Psoas muscle (tissue), 8 donors: ENCODE results near the gene SUSD3. TPM values are rescaled to one million over a fixed set of nuclear protein-coding genes. Genes with fewer than 3 reads are reported as not detected.

Experiments
- ATAC-seq, 4 donors: fragments of 200-7000 bp; cut with Tn5 transposase; one replicate each; pipeline ENCODE4 v1.9.1; 2020; ENCODE audit warnings: moderate library complexity in 3 of 4, mild to moderate bottlenecking in 2 of 4
- DNase-seq, 2 donors: peaks; one replicate each; pipeline ENCODE4 v3.0.0-alpha.2; 2020
- H3K27ac ChIP-seq: fragments of 200-600 bp; one replicate; pipeline ENCODE4 v1.8.0; 2022
- H3K27me3 ChIP-seq, 3 donors: fragments of 200-600 bp in 1 of 3; one replicate each; pipeline versions ENCODE4 v1.6.1 to v1.8.0; 2013 to 2022; ENCODE audit warnings: low read length in 2 of 3, mild to moderate bottlenecking in 2 of 3, moderate library complexity in 1 of 3; ENCODE audit not compliant: insufficient read depth in 3 of 3
- H3K36me3 ChIP-seq, 2 donors: fragments of 200-600 bp in 1 of 2; one replicate each; pipeline versions ENCODE4 v1.6.1 to v1.8.0; 2013 to 2022; ENCODE audit warnings: low read depth in 1 of 2, mild to moderate bottlenecking in 1 of 2, moderate library complexity in 1 of 2; ENCODE audit not compliant: insufficient read depth in 1 of 2
- H3K4me1 ChIP-seq: fragments of 200-600 bp; one replicate; pipeline ENCODE4 v1.8.0; 2022
- H3K4me3 ChIP-seq: fragments of 200-600 bp; one replicate; pipeline ENCODE4 v1.8.0; 2022; ENCODE audit warnings: mild to moderate bottlenecking
- H3K9me3 ChIP-seq: fragments of 200-600 bp; one replicate; pipeline ENCODE4 v1.8.0; 2022
- WGBS, 3 donors: extraction: QIAGEN DNeasy Blood & Tissue Kit; methylation state at CpG; one replicate each; pipeline versions ENCODE4 v1.1.6 to v1.1.7; 2013; 5-methylcytosine and 5-hydroxymethylcytosine counted together
- intact Hi-C, 2 donors: fragments of 100-400 bp; cut with DNase I; formaldehyde crosslinking; loops; one replicate each; pipeline versions ENCODE4 v1.11.0 to v1.14.2; 2022
- polyA plus RNA-seq, 3 donors: library from polyadenylated mRNA; stranded (reverse); fragments of 200-250 nt; gene quantifications; one replicate each; pipeline ENCODE4 v1.2.3, GENCODE V29; 2013
- total RNA-seq, 4 donors: library from RNA; stranded (reverse); fragmentation: NEBNext Ultra II Directional in 2 of 4; extraction: Animal tissue kit (Norgen Biotek cat#: 25700) in 2 of 4; gene quantifications; one replicate each; pipeline versions ENCODE4 v1.2.1 to v1.2.4, GENCODE V29; 2021 to 2023
- TF ChIP-seq, protein P1 (sequence below): fragments of 200-600 bp; IDR thresholded peaks from one replicate; pipeline ENCODE4 v1.8.0; 2022; ENCODE audit warnings: antibody characterized with exemption
- donor health status: healthy with polysubstance abuse.
- donor health status: DM: no; HTN: no; CAD: no; lungs with moderate emphysema.
- donor health status: Bipolar disorder and iron deficiency.
- donor health status: healthy.
- donor health status: DM: yes; HTN: yes; CAD: no.
- donor health status: DM: no; HTN: no; CAD: no.
- donor health status: DM: no; HTN: no; CAD: no.
- donor health status: DM: yes; HTN: yes; CAD: no.

The SUSD3 gene
- total and polyA plus RNA-seq, 7 donors: 0.13 to 0.65 (median 0.34) TPM; not detected in 2

GRCh38 chr9:93087971-93088655, 29.6 kb downstream of the SUSD3 start:
- H3K4me1 ChIP-seq: no peaks in the 10 kb centered on the region
- H3K27ac ChIP-seq: no peak overlapping the region
- no peak overlapping the region for H3K4me3 ChIP-seq
- DNase-seq (no peak), ATAC-seq (no peak)
- intact Hi-C loops: no loop called here
- H3K27me3 ChIP-seq: no peaks in the 10 kb centered on the region
- WGBS, 3 donors: 93 to 97% (median 97%) methylated on average over 12 of the region's 12 CpGs
- no peaks in the 10 kb centered on the region for H3K36me3 ChIP-seq
- TF ChIP-seq, protein P1, sequence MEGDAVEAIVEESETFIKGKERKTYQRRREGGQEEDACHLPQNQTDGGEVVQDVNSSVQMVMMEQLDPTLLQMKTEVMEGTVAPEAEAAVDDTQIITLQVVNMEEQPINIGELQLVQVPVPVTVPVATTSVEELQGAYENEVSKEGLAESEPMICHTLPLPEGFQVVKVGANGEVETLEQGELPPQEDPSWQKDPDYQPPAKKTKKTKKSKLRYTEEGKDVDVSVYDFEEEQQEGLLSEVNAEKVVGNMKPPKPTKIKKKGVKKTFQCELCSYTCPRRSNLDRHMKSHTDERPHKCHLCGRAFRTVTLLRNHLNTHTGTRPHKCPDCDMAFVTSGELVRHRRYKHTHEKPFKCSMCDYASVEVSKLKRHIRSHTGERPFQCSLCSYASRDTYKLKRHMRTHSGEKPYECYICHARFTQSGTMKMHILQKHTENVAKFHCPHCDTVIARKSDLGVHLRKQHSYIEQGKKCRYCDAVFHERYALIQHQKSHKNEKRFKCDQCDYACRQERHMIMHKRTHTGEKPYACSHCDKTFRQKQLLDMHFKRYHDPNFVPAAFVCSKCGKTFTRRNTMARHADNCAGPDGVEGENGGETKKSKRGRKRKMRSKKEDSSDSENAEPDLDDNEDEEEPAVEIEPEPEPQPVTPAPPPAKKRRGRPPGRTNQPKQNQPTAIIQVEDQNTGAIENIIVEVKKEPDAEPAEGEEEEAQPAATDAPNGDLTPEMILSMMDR: no peak
- H3K9me3 ChIP-seq: peaks cover 6% of the 10 kb centered on the region

GRCh38 chr9:93088656-93089015, 30.1 kb downstream of the SUSD3 start:
- no peak for DNase-seq
- no peaks in the 10 kb centered on the region for H3K4me1 ChIP-seq

GRCh38 chr9:93089024-93089423, 30.5 kb downstream of the SUSD3 start:
- intact Hi-C loops: no loop called here
- no peaks in the 10 kb centered on the region for H3K36me3 ChIP-seq
- H3K4me3 ChIP-seq: no peak overlapping the region
- WGBS, 3 donors: 85 to 93% (median 86%) methylated on average over 5 of the region's 5 CpGs
- DNase-seq: no peak
- H3K4me1 ChIP-seq: no peaks in the 10 kb centered on the region
- no peaks in the 10 kb centered on the region for H3K27me3 ChIP-seq
- TF ChIP-seq, protein P1: no peak
- no peak overlapping the region for H3K27ac ChIP-seq
- no peak for ATAC-seq
- peaks cover 6% of the 10 kb centered on the region for H3K9me3 ChIP-seq

More at GRCh38 chr9:93088656-93089015, 30.1 kb downstream of the SUSD3 start:
- H3K4me3 ChIP-seq: no peak overlapping the region
- intact Hi-C loops: no loop called here
- 88 to 94% (median 94%) methylated on average over 4 of the region's 4 CpGs for WGBS, 3 donors
- TF ChIP-seq, protein P1: no peak
- H3K27ac ChIP-seq: no peak overlapping the region
- H3K27me3 ChIP-seq: no peaks in the 10 kb centered on the region
- H3K9me3 ChIP-seq: peaks cover 6% of the 10 kb centered on the region
- ATAC-seq: no peak
- H3K36me3 ChIP-seq: no peaks in the 10 kb centered on the region

DNA sequence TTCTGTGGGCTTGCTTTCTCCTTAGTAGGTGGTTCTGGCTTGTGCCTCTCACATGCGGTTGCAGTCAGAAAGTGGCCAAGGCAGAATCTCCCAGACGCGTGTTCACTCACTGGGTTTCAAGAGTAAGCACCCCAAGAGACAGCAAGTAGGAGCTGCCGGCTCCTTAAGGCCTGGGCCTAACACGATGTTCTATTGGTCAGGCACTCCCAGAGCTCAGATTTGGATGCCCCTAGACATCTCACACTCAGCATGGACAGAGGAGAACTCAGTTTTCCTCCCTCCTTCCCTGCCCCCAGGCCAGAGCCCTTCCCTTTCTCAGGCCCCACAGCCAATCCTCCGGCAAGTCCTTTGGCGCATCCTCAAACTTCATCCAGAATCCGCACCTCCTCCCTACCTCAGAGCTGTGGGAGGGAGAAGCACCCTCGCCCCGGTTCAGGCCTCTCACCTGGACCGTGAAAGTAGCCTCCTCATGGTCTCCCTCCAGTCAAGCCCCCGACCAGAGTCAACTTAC, 31.0 kb downstream of the SUSD3 start:
- TF ChIP-seq, protein P1: no peak
- H3K4me3 ChIP-seq: no peak overlapping the region
- ATAC-seq (no peak), DNase-seq (no peak)
- WGBS, 3 donors: 79 to 90% (median 83%) methylated on average over 12 of the region's 12 CpGs
- no peaks in the 10 kb centered on the region for H3K4me1 ChIP-seq
- no peak overlapping the region for H3K27ac ChIP-seq
- H3K36me3 ChIP-seq: no peaks in the 10 kb centered on the region
- H3K9me3 ChIP-seq: peaks cover 6% of the 10 kb centered on the region
- intact Hi-C loops: no loop called here
- no peaks in the 10 kb centered on the region for H3K27me3 ChIP-seq
